ENCODE results near the gene DOCK7.
A peak's percentile ranks its signal among the peaks of the same experiment; 100 is the strongest.

The DOCK7 gene

GRCh38 chr1:62438163-62438562 lies 250.0 kb downstream of the DOCK7 start:
- peak; percentile 56 for DNase-seq

- DNase-seq, result peak; percentile 41
Measured at GRCh38 chr1:62437273-62437940, 250.8 kb downstream of the DOCK7 start.

- peak; percentile 100 for DNase-seq
Measured at GRCh38 chr1:62436466-62437272, 251.5 kb downstream of the DOCK7 start, which contains the start of gene USP1. Gene USP1 (plus strand): TSS chr1:62437049. CDS start chr1:62439868, 2,819 bp downstream.

DNA sequence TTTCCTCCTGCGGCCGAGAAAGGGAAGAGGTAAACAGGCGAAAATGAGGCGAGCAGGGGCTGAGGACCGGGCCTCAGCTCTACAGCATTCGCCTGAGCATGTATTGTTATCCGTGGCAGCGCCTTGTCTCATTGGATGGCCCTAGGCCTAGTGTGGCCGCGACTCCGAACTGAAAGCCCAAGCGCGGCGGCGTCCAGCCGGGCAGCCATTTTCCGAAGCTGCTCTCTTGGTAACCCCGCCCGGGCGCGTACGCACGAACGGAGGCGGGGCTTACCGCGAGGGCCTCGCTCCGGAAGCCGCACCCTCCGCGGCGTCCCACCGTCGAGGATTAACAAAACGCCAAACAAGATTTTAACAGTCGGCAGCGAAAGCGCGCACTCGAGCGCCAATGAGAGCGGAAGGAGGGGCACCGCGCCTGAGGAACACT lies 252.1 kb downstream of the DOCK7 start:
- DNase-seq, result no peak

GRCh38 chr1:62435231-62436038 lies 252.8 kb downstream of the DOCK7 start:
- peak; percentile 49 for DNase-seq

GRCh38 chr1:62434618-62435001 lies 253.6 kb downstream of the DOCK7 start:
- DNase-seq, result no peak

DNA sequence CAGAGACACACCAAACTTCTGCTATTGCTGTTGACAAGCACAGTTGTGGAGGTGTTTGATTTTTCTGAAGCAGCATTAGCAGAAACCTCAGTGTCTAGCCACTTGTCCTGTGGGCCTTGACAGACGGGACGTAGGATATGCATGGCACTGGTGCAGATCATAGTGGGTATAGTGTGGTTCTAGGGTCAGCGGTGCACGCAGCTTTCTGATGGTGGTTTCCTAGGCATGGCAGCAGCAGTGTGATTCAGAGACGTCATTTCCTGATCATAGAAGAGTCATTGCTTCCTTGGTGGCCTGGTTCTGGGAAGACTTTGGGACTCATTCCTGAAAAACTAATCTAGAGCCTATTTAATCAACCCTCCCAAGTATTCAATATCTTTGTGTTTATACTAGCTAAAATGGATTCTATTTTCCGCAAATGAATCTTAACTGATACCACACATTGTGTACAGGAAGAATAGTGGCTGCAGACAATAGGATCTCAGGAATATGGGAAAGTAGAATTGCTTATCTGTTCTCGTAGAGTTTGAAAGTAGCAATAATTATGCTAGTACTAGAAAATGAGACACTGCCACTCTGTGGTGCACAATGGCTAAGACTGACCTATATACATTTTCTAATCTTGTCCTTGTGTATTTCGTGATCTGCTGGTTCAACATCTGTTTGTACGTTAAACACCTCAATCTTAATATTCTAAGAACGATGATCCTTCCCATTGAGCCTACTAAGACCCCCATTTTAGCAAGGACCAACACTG lies 254.1 kb downstream of the DOCK7 start:
- DNase-seq, result peak; percentile 28

DNA sequence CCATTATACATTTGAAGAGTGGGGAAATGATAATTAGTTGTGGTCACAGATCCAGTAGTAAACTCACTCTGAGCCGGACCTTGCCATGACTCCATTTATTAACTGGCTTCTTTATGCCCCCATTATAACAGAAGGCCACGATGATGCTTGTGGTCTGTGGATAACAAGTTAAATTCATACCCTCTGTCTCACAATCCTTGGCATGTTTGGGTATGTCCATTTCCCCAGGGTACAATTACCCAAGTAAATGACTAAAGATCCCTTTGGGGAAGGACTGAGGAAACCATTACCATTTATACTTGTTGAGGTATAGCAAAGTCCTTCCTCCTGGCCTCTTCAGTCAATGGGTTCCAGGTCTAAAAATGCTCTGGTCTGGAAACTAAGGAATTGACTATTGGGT lies 258.6 kb downstream of the DOCK7 start:
- no peak for DNase-seq

GRCh38 chr1:62428351-62428750 lies 259.8 kb downstream of the DOCK7 start:
- DNase-seq, result peak; percentile 89

DNA sequence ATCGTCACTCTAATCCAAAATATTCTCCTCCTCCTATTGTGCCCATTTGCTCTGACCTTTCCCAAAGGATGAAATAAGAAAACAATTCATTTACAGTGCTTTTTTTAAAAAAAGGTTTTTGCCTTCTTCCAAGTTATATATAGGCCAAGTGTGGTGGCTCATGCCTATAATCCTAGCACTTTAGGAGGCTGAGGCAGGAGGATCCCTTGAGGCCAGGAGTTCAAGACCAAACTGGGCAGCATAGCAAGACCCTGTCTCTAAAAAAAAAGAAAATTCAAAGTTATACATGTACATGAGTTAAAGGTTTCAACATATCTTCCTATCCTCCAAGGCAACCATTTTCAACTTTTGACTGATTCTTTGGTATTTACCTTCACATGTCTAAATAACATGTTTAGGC lies 261.4 kb downstream of the DOCK7 start:
- DNase-seq, result no peak

- no peak for DNase-seq
Measured at GRCh38 chr1:62426237-62426636, 261.9 kb downstream of the DOCK7 start.

DNA sequence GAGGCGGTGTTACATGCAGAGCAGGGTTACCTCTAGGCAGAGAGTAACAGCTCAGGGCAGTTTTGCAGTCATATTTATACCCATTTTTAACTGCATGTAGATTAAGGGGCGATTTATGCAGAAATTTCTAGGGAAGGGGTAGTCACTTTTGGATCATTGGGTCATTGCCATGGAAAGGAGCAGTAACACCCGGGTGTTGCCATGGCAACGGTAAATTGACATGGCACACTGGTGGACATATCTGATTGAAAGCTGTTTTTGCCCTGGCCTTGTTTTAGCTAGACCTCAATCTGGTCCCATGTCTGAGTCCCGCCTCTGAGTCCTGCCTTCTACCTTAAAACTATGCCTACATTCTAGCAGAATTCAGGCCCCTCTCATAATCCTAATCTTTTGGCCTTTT lies 263.1 kb downstream of the DOCK7 start:
- peak; percentile 18 for DNase-seq

DNA sequence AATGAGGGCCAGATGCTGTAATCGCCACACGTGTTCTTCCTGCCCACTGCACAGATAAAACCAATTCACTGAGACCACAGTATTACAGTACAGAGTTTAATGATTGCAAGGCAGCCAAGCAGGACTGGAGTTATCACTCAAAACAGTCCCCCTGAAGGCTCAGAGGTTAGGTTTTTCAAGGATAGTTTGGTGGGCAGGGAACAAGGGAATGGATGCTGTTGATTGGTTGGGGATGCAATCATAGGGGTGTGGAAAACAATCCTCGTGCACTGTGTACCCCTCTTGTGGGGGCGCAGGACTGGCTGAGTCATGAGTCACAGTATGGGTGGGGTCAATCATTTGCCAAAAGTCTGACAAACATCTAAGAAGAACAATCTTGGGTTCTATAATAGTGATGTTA lies 263.8 kb downstream of the DOCK7 start:
- no peak for DNase-seq

- DNase-seq, result no peak
Measured at GRCh38 chr1:62423580-62424242, 264.5 kb downstream of the DOCK7 start.

- no peak for DNase-seq
Measured at GRCh38 chr1:62420214-62420613, 268.0 kb downstream of the DOCK7 start.

GRCh38 chr1:62417351-62417999 lies 270.7 kb downstream of the DOCK7 start:
- DNase-seq, result no peak

DNA sequence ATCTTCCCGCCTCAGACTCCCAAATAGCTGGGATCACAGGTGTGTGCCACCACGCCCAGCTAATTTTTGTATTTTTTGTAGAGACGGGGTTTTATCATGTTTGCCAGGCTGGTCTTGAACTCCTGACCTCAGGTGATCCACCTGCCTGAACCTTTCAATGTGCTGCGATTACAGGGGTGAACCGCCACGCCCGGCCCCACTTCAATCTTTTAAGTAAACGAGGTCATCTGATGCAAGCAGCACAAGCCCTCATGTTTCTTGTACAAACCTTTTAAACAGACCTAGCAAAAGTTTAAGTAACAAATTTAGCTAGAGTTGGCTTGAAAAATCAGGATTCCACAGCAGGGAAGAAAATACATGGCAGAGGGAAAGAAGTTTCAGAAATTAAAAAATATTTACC lies 272.5 kb downstream of the DOCK7 start:
- no peak for DNase-seq

DNA sequence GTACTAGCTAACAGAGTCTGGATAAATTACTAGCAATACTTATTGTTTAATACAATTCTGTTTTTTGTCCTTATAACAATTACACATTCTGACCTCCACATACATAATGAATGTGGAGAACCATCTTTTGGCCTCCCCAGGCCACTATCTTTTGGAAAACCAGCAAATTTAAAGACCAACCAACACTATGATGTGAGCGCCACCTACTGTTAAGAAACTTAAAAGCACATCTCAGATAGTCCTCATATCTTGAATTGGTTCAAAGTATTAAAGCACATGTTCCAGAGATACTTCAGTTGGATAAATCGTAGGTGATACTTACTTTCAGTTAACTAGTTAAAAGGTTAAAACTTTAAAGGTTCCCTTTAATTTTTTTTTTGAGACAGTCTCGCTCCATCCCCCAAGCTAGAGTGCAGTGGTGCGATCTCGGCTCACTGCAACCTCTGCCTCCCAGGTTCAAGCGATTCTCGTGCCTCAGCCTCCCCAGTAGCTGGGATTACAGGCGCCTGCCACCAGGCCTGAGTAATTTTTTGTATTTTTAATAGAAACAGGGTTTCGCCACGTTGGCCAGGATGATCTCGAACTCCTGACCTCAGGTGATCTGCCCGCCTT lies 280.7 kb downstream of the DOCK7 start:
- peak; percentile 83 for DNase-seq

- no peak for DNase-seq
Measured at GRCh38 chr1:62406576-62406975, 281.6 kb downstream of the DOCK7 start.

DNA sequence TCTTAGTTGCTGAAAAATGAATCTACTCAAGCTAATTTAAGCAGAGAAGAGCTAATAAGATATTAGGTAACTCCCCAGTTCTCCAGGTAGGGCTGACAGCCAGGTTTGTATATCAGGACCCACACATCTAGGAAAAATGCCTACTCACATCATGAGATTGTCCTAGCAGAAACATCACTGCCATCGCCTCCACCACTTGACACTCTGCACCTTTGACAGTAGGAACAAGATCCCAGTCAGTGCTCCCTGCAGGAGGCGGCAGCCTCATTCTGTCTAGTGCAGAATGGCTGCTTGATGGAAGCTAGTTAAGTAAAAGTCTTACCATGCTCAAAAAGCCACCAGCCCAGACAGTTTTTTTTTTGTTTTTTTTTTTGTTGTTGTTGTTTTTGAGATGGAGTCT lies 282.9 kb downstream of the DOCK7 start:
- no peak for DNase-seq
